Measurements from ENCODE around the gene HS3ST3B1.

DNA sequence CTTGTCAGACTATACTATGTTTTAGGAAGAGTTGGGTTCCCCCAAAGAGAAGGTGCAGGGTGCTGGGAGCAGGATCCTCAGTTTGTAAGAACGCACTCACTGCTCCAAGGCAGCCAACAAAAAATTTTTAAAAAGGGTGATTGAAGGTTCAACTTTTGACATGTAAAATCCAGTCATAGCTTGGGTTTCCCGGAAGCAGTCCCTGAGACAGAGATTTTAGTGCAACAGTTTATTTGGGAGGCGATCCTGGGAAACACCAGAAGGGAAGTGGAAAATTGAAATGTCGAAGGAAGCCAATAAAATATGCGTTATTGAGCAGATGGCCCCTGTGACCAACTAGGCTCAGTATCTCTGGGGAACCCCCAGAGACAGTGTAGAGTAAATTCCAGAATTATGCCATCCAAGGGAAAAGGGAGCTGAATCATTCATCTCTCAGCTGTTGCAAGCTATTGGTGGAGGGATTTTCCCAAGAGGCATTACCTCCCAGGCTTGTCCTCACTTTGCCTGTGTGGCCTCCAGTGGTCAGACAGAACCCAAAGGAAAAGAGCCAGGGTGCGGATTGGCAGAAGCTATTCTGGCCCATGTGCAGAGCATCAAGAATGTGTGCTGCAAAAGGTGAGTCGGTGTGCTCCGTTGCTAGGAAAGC is 72.9 kb downstream of the HS3ST3B1 start:
- no peak for TF ChIP-seq ZBTB1 (tag by site-specific recombination; IDR thresholded peaks at IDR 0.05)
- no peak for TF ChIP-seq ZNF423 (tag by site-specific recombination; IDR thresholded peaks at IDR 0.05)
- no peak for TF ChIP-seq ZNF76 (tag by site-specific recombination; IDR thresholded peaks at IDR 0.05; ENCODE audit: borderline replicate concordance, low read depth)
- TF ChIP-seq ZNF510 (tag by site-specific recombination; IDR thresholded peaks at IDR 0.05; ENCODE audit: insufficient replicate concordance) = no peak
- TF ChIP-seq TCF7L2 (IDR thresholded peaks at IDR 0.05; ENCODE audit: borderline replicate concordance, low read depth, low read length) = no peak
- TF ChIP-seq PBX3 (CRISPR knock-in tag; IDR thresholded peaks at IDR 0.05) = no peak
- TF ChIP-seq ZNF670 (tag by site-specific recombination; IDR thresholded peaks at IDR 0.05; ENCODE audit: low read depth) = no peak
- no peak for TF ChIP-seq CTCF (tag by site-specific recombination; IDR thresholded peaks at IDR 0.05)
- TF ChIP-seq YY1 (tag by site-specific recombination; IDR thresholded peaks at IDR 0.05) = no peak
- TF ChIP-seq ATF2 (tag by site-specific recombination; IDR thresholded peaks at IDR 0.05; ENCODE audit: low read depth) = no peak
- TF ChIP-seq, protein P1, sequence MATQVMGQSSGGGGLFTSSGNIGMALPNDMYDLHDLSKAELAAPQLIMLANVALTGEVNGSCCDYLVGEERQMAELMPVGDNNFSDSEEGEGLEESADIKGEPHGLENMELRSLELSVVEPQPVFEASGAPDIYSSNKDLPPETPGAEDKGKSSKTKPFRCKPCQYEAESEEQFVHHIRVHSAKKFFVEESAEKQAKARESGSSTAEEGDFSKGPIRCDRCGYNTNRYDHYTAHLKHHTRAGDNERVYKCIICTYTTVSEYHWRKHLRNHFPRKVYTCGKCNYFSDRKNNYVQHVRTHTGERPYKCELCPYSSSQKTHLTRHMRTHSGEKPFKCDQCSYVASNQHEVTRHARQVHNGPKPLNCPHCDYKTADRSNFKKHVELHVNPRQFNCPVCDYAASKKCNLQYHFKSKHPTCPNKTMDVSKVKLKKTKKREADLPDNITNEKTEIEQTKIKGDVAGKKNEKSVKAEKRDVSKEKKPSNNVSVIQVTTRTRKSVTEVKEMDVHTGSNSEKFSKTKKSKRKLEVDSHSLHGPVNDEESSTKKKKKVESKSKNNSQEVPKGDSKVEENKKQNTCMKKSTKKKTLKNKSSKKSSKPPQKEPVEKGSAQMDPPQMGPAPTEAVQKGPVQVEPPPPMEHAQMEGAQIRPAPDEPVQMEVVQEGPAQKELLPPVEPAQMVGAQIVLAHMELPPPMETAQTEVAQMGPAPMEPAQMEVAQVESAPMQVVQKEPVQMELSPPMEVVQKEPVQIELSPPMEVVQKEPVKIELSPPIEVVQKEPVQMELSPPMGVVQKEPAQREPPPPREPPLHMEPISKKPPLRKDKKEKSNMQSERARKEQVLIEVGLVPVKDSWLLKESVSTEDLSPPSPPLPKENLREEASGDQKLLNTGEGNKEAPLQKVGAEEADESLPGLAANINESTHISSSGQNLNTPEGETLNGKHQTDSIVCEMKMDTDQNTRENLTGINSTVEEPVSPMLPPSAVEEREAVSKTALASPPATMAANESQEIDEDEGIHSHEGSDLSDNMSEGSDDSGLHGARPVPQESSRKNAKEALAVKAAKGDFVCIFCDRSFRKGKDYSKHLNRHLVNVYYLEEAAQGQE (tag by site-specific recombination; IDR thresholded peaks at IDR 0.05) = no peak
- no peak for TF ChIP-seq SP2 (tag by site-specific recombination; IDR thresholded peaks at IDR 0.05)
- TF ChIP-seq ZNF214 (tag by site-specific recombination; IDR thresholded peaks at IDR 0.05; ENCODE audit: borderline replicate concordance) = no peak
